K562 (cell line): ENCODE results near the gene CYB561A3. TPM values are rescaled to one million over a fixed set of nuclear protein-coding genes. Genes with fewer than 3 reads are reported as not detected.

Experiments used
- ARID1B ChIP-seq: fragments of 450-650 bp; IDR thresholded peaks from 2 replicates; pipeline ENCODE4 v1.6.1; 2016; ENCODE audit warnings: antibody characterized with exemption, mild to moderate bottlenecking, inconsistent platforms
- ARID2 ChIP-seq: fragments of 450-650 bp; IDR thresholded peaks from 2 replicates; pipeline ENCODE4 v1.6.1; 2017; ENCODE audit warnings: antibody characterized with exemption, mild to moderate bottlenecking
- CBFA2T2 ChIP-seq: fragments of 450-650 bp; conservative IDR thresholded peaks from 2 replicates; pipeline ENCODE4 v1.6.1; 2017; ENCODE audit warnings: mild to moderate bottlenecking
- FIP1L1 ChIP-seq: fragments of 200-400 bp; formaldehyde crosslinking; IDR thresholded peaks from 2 replicates; pipeline ENCODE4 v1.6.1; 2018; ENCODE audit warnings: mild to moderate bottlenecking, low read depth, low read length; ENCODE audit not compliant: poor library complexity, severe bottlenecking
- FOXM1 ChIP-seq, 2 experiments: fragments of 450-650 bp in 1 of 2; sonication (generic) in 1 of 2; formaldehyde crosslinking in 1 of 2; IDR thresholded peaks; 2 replicates each; pipeline versions ENCODE4 v1.6.1 to v1.9.0; 2017 to 2022; ENCODE audit warnings: low read depth in 2 of 2, mild to moderate bottlenecking in 2 of 2, missing genetic modification reagents in 1 of 2, moderate library complexity in 1 of 2
- HCFC1 ChIP-seq: IDR thresholded peaks from 2 replicates; pipeline ENCODE4 v1.6.1; 2012; ENCODE audit warnings: low read depth, low read length, improper control_type of control experiment
- HMGN3 ChIP-seq: IDR thresholded peaks from 2 replicates; pipeline ENCODE4 v1.6.1; 2011; ENCODE audit warnings: borderline replicate concordance, low read depth, mild to moderate bottlenecking, mixed read lengths, low read length; ENCODE audit not compliant: insufficient read length; ENCODE audit errors: extremely low read depth
- KDM1A ChIP-seq, 2 experiments: fragments of 450-650 bp; IDR thresholded peaks; 2 replicates each; pipeline ENCODE4 v1.6.1; 2016; ENCODE audit warnings: mild to moderate bottlenecking in 2 of 2
- KLF1 ChIP-seq: fragments of 450-650 bp; IDR thresholded peaks from 2 replicates; pipeline ENCODE4 v1.6.1; 2016; ENCODE audit warnings: missing genetic modification characterization, missing compliant biosample characterization
- MCM3 ChIP-seq: fragments of 450-650 bp; IDR thresholded peaks from 2 replicates; pipeline ENCODE4 v1.6.1; 2016
- MCM5 ChIP-seq: fragments of 450-650 bp; IDR thresholded peaks from 2 replicates; pipeline ENCODE4 v1.6.1; 2016; ENCODE audit warnings: low read depth
- NFYB ChIP-seq: IDR thresholded peaks from 2 replicates; pipeline ENCODE4 v1.6.1; 2011; ENCODE audit warnings: mild to moderate bottlenecking, moderate library complexity; ENCODE audit not compliant: insufficient read length; ENCODE audit errors: extremely low read depth
- PCBP2 ChIP-seq: fragments of 200-400 bp; formaldehyde crosslinking; IDR thresholded peaks from 2 replicates; pipeline ENCODE4 v1.6.1; 2018; ENCODE audit warnings: low read length, low read depth, mild to moderate bottlenecking, moderate library complexity; ENCODE audit not compliant: poor library complexity, severe bottlenecking
- POLR3G ChIP-seq: IDR thresholded peaks from 2 replicates; pipeline ENCODE4 v1.6.1; 2011; ENCODE audit not compliant: insufficient read length, insufficient replicate concordance; ENCODE audit errors: extremely low read depth
- RAD21 ChIP-seq, 2 experiments: fragments of 250-450 bp in 1 of 2; fragments of 450-650 bp in 1 of 2; sonication (Bioruptor Pico) in 1 of 2; formaldehyde crosslinking in 1 of 2; IDR thresholded peaks in 1 of 2; conservative IDR thresholded peaks in 1 of 2; 2 replicates each; pipeline versions ENCODE4 v1.4.0 to v1.8.0; 2020 to 2022; ENCODE audit warnings: mild to moderate bottlenecking in 2 of 2, moderate library complexity in 1 of 2
- RBBP5 ChIP-seq: fragments of 200-600 bp; sonication (generic); IDR thresholded peaks from 2 replicates; pipeline ENCODE4 v1.6.1; 2012; ENCODE audit warnings: borderline replicate concordance, mild to moderate bottlenecking, low read length, control low read depth, inconsistent platforms; ENCODE audit not compliant: insufficient read depth, poor library complexity, severe bottlenecking
- RFX1 ChIP-seq: fragments of 450-650 bp; IDR thresholded peaks from 2 replicates; pipeline ENCODE4 v1.6.1; 2016; ENCODE audit warnings: mild to moderate bottlenecking, moderate library complexity
- ZFP36 ChIP-seq: fragments of 150-350 bp; IDR thresholded peaks from 2 replicates; pipeline ENCODE4 v1.6.1; 2018; ENCODE audit warnings: low read length, low read depth; ENCODE audit not compliant: partially characterized antibody
- ZNF23 ChIP-seq: fragments of 250-450 bp; sonication (Bioruptor Pico); IDR thresholded peaks from 2 replicates; pipeline ENCODE4 v1.4.0; 2020; ENCODE audit warnings: mild to moderate bottlenecking
- ZNF444 ChIP-seq: fragments of 250-450 bp; sonication (Bioruptor Pico); IDR thresholded peaks from 2 replicates; pipeline ENCODE4 v1.4.0; 2020; ENCODE audit warnings: mild to moderate bottlenecking, moderate library complexity
- polyA plus RNA-seq, 8 experiments: library from polyadenylated mRNA; depleted of rRNA in 4 of 8; stranded (reverse) in 5 of 8; unstranded in 3 of 8; fragments of >200 nt; fragmentation: Nextera tagmentation in 2 of 8; fragmentation: Illumina TruSeq in 1 of 8; extraction: Ambion mirVana in 2 of 8; extraction: Trizol in 1 of 8; gene quantifications; 2 replicates each; pipeline versions ENCODE4 v1.2.1 to v1.2.3, GENCODE V29; 2011 to 2014; ENCODE audit warnings: inconsistent platforms in 1 of 8, missing spikeins in 1 of 8
- total RNA-seq, 7 experiments: library from RNA; depleted of rRNA in 6 of 7; stranded (reverse); fragments of >200 nt in 6 of 7; fragmentation: Illumina TruSeq in 2 of 7; extraction: Trizol in 2 of 7; gene quantifications; 2 replicates each; pipeline versions ENCODE4 v1.2.1 to v1.2.3, GENCODE V29; 2011 to 2021; ENCODE audit warnings: low replicate concordance in 1 of 7
- TF ChIP-seq, protein P1 (sequence below): fragments of 250-450 bp; sonication (Bioruptor Pico); IDR thresholded peaks from 2 replicates; pipeline ENCODE4 v1.4.0; 2020; ENCODE audit warnings: borderline replicate concordance
- TF ChIP-seq, protein P2 (sequence below): sonication (generic); formaldehyde crosslinking; IDR thresholded peaks from 2 replicates; pipeline ENCODE4 v1.9.0; 2022; ENCODE audit warnings: mild to moderate bottlenecking, missing genetic modification reagents
- TF ChIP-seq, protein P3 (sequence below): fragments of 250-450 bp; sonication (Bioruptor Pico); IDR thresholded peaks from 2 replicates; pipeline ENCODE4 v1.8.0; 2022; ENCODE audit warnings: inconsistent platforms

The CYB561A3 gene
- total and polyA plus RNA-seq, 9 of the 15 experiments (the other 6 are each of a cell fraction or from before 2014, with no cell fraction given), result 29.2 to 78.9 (median 37.9) TPM

DNA sequence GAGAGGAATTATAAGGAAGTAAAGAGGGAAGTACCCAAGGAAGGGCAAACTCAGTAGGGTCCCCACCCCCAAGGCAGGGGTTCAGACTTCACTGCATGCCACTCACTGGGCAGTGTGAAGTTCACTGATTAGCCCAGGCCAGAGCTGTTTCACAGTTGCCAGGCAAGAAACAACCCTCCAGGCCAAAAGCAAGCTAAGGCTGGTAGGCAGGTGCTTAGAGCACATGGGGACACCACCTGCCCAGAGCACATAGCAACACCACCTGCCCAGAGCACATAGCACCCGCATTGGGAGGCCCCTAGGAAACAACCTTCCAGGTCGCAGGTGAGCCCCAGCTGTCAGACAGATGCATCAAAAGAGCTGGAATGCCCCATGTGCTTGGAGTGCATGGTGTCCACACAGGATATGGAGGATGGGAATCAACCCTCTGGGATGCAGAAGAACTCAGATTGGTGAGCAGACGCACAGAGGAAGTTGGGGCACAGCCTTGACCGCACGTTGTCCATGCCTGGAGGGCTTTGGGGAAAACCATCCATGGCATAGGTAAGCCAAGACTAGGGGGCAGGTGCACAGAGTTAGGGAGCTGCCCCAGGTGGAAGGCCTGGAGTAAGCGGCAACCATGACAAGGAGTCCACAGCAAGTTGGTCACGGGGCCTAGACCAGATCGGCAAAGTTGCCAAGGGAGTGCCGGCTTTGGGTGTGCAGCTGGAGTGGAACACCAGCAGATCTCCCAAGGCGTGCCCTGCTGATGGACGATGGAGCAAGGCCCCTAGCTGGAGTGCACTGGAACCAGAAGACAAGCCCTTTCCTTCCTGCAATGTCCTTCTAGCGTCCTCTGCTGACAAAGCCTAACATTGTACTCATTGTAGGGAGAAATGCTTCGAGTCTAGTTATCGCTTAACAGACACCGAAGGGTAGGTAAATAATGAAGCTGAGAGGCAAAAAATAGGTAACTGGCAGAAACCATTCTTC is 22.9 kb upstream of the CYB561A3 start (continued):
- TF ChIP-seq, protein P1, sequence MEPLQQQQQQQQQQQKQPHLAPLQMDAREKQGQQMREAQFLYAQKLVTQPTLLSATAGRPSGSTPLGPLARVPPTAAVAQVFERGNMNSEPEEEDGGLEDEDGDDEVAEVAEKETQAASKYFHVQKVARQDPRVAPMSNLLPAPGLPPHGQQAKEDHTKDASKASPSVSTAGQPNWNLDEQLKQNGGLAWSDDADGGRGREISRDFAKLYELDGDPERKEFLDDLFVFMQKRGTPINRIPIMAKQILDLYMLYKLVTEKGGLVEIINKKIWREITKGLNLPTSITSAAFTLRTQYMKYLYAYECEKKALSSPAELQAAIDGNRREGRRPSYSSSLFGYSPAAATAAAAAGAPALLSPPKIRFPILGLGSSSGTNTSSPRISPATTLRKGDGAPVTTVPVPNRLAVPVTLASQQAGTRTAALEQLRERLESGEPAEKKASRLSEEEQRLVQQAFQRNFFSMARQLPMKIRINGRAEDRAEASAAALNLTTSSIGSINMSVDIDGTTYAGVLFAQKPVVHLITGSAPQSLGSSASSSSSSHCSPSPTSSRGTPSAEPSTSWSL (CRISPR knock-in tag), result no peak
- TF ChIP-seq ARID1B (no peak), FIP1L1 (no peak), RBBP5 (no peak), RFX1 (no peak), POLR3G (no peak), CBFA2T2 (no peak), ZNF444 (CRISPR knock-in tag) (no peak), MCM5 (no peak), ZFP36 (no peak), HMGN3 (no peak), NFYB (no peak), PCBP2 (no peak), HCFC1 (no peak), ARID2 (peak; percentile 97), MCM3 (no peak), FOXM1 (IDR thresholded peaks at IDR 0.05; ENCODE audit: low read depth) (no peak), FOXM1 (CRISPR knock-in tag; IDR thresholded peaks at IDR 0.05; ENCODE audit: low read depth) (no peak), KLF1 (tag) (no peak), KDM1A (IDR thresholded peaks at IDR 0.05) (no peak), ZNF23 (CRISPR knock-in tag) (no peak), RAD21 (CRISPR knock-in tag; conservative IDR thresholded peaks at IDR 0.05 in 1 of 2, IDR thresholded peaks at IDR 0.05 in 1 of 2) (peak; percentile 89 to 98)
- TF ChIP-seq, protein P2, sequence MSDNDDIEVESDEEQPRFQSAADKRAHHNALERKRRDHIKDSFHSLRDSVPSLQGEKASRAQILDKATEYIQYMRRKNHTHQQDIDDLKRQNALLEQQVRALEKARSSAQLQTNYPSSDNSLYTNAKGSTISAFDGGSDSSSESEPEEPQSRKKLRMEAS (CRISPR knock-in tag), result no peak
- TF ChIP-seq, protein P3, sequence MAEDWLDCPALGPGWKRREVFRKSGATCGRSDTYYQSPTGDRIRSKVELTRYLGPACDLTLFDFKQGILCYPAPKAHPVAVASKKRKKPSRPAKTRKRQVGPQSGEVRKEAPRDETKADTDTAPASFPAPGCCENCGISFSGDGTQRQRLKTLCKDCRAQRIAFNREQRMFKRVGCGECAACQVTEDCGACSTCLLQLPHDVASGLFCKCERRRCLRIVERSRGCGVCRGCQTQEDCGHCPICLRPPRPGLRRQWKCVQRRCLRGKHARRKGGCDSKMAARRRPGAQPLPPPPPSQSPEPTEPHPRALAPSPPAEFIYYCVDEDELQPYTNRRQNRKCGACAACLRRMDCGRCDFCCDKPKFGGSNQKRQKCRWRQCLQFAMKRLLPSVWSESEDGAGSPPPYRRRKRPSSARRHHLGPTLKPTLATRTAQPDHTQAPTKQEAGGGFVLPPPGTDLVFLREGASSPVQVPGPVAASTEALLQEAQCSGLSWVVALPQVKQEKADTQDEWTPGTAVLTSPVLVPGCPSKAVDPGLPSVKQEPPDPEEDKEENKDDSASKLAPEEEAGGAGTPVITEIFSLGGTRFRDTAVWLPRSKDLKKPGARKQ (CRISPR knock-in tag), result no peak; the same call in 1 of the 2 replicates
